ENCODE measurements around the gene VASH2.
A peak's percentile ranks its signal among the peaks of the same experiment; 100 is the strongest.
"Not testable (repeated sequence)": the region's sequence is repeated elsewhere in the genome, so short reads cannot be mapped to it uniquely, and the experiment has no call there.

The VASH2 gene

DNA sequence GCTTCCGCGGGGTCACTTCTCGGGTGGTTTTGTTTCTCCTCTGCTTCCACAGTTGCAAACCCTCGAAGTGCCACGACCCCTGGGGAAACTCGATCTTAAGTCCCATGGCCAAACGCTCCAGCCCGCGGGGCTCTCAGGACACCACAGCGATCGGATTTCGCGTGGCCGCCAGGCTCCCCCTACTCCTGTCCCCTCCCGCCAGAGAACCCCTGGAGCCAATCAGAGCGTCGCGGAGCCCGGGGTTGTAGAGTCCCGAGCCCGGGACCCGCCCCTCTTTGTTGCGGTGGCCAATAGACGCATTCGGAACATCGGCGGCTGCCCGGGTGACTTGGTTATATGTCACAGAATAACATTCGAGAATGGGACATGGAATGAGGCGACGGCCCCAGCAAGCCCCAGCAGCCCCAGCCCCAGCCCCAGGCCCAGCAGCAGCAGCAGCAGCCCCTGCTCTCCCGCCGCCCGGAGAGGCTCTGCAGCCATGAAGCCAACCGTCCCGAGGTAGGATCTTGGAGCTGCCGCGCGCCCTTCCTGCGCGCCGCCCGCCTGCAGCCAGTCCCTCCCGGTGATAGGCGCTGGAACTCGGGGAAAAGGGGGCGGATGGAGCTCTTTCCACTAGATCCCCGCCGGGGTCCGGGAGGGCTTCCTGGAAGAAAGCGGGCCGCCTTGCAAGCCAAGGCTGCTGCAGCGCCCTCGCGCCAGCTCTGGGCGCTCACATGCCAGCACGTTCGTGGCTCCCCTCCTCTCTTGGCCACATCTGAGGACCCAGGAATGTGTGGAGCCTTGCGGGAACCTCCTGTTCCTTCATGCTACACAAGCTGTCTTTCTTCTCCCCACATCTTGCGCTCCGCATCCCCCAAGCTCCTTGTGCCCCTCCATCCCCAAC is at the start of gene VASH2:
VASH2 (plus strand) TSS at position 299 of the 883 bp plus-strand sequence. CDS start 1,002 bp downstream, outside the sequence.
- peak within 1 kb of the TSS; percentile 49 to 83 (median 72); a peak in 21 of 22 replicates for H3K9ac ChIP-seq
- peak within 1 kb of the TSS; percentile 59 to 77 (median 70) for H3K4me3 ChIP-seq
- H3K4me2 ChIP-seq = peak within 1 kb of the TSS; percentile 92 to 100 (median 99)
- H3K36me3 ChIP-seq = peaks cover 0 to 13% (median 0%) of the 10 kb centered on the region in 11 experiments; a peak in 2 of 22 replicates
- H3K9me3 ChIP-seq (replicated peaks in 1 of 11) = peaks cover 0 to 7% (median 0%) of the 10 kb centered on the region in 11 experiments; a peak in 2 of 22 replicates
- H4K20me1 ChIP-seq = peaks cover 0 to 4% (median 0%) of the 10 kb centered on the region in 11 experiments; a peak in 1 of 22 replicates
- TF ChIP-seq Cebpa-rat (IDR thresholded peaks at IDR 0.05) = no peak
- H3K27me3 ChIP-seq = peaks cover 0 to 33% (median 0%) of the 10 kb centered on the region in 11 experiments; a peak in 8 of 22 replicates
- H3K27ac ChIP-seq = peak within 1 kb of the TSS in 8 of 11 experiments; percentile 46 to 73 (median 59); a peak in 15 of 22 replicates
- H3K4me1 ChIP-seq = peaks cover 23 to 45% (median 40%) of the 10 kb centered on the region in 10 experiments

- Histone ChIP-seq H3K27ac (no peak overlapping the region), H3K27me3 (no peaks in the 10 kb centered on the region), H3K4me2 (no peak overlapping the region), H3K9me3 (replicated peaks in 1 of 11) (peaks cover 41 to 61% (median 46%) of the 10 kb centered on the region in 11 experiments), H3K4me1 (no peaks in the 10 kb centered on the region), H3K9ac (no peak overlapping the region), H3K4me3 (no peak overlapping the region), H4K20me1 (no peaks in the 10 kb centered on the region), H3K36me3 (peaks cover 36 to 60% (median 52%) of the 10 kb centered on the region in 11 experiments)
- TF ChIP-seq Cebpa-rat (IDR thresholded peaks at IDR 0.05) = no peak
These were observed 49.1 kb upstream of the VASH2 start for GRCh38 chr1:212901290-212901689.

- H3K27ac ChIP-seq = no peak overlapping the region
- no peaks in the 10 kb centered on the region for H3K27me3 ChIP-seq
- H4K20me1 ChIP-seq = no peaks in the 10 kb centered on the region
- no peak for TF ChIP-seq Cebpa-rat (IDR thresholded peaks at IDR 0.05)
- peaks cover 31 to 53% (median 44%) of the 10 kb centered on the region in 11 experiments for H3K36me3 ChIP-seq
- H3K9ac ChIP-seq = no peak overlapping the region
- H3K4me3 ChIP-seq = no peak overlapping the region; a peak in 1 of 20 replicates
- no peaks in the 10 kb centered on the region for H3K4me1 ChIP-seq
- no peak overlapping the region for H3K4me2 ChIP-seq
- H3K9me3 ChIP-seq (replicated peaks in 1 of 11) = peaks cover 41 to 61% (median 46%) of the 10 kb centered on the region in 11 experiments
These were observed 48.3 kb upstream of the VASH2 start for GRCh38 chr1:212902054-212902453.

- H3K4me3 ChIP-seq = no peak overlapping the region
- H4K20me1 ChIP-seq = no peaks in the 10 kb centered on the region
- no peak for TF ChIP-seq Cebpa-rat (IDR thresholded peaks at IDR 0.05)
- H3K36me3 ChIP-seq = peaks cover 18 to 38% (median 32%) of the 10 kb centered on the region in 11 experiments
- H3K9me3 ChIP-seq (replicated peaks in 1 of 11) = peaks cover 41 to 61% (median 47%) of the 10 kb centered on the region in 11 experiments
- H3K27ac ChIP-seq = no peak overlapping the region
- H3K27me3 ChIP-seq = no peaks in the 10 kb centered on the region
- H3K4me1 ChIP-seq = peaks cover 0 to 1% (median 0%) of the 10 kb centered on the region in 10 experiments; a peak in 2 of 20 replicates
- no peak overlapping the region for H3K9ac ChIP-seq
- no peak overlapping the region for H3K4me2 ChIP-seq
These were observed 46.7 kb upstream of the VASH2 start for GRCh38 chr1:212903664-212904063.

GRCh38 chr1:212908071-212908470 is 42.3 kb upstream of the VASH2 start:
- H3K4me3 ChIP-seq, H4K20me1 ChIP-seq, H3K9ac ChIP-seq, H3K36me3 ChIP-seq, H3K27ac ChIP-seq, H3K27me3 ChIP-seq, H3K4me1 ChIP-seq, H3K4me2 ChIP-seq: not testable (repeated sequence)
- peaks cover 5 to 24% (median 9%) of the 10 kb centered on the region in 11 experiments; a peak in 19 of 22 replicates for H3K9me3 ChIP-seq (replicated peaks in 1 of 11)

GRCh38 chr1:212908971-212909370 is 41.4 kb upstream of the VASH2 start:
- peaks cover 0 to 5% (median 0%) of the 10 kb centered on the region in 10 experiments; a peak in 3 of 20 replicates for H3K4me1 ChIP-seq
- no peak overlapping the region for H3K4me3 ChIP-seq
- H3K4me2 ChIP-seq = peak overlapping the region in 2 of 11 experiments; percentile 25 to 30; a peak in 2 of 22 replicates
- H3K9ac ChIP-seq = no peak overlapping the region
- no peaks in the 10 kb centered on the region for H3K27me3 ChIP-seq
- H4K20me1 ChIP-seq = no peaks in the 10 kb centered on the region
- no peak for TF ChIP-seq Cebpa-rat (IDR thresholded peaks at IDR 0.05)
- H3K9me3 ChIP-seq (replicated peaks in 1 of 11) = peaks cover 0 to 19% (median 6%) of the 10 kb centered on the region in 11 experiments; a peak in 12 of 22 replicates
- H3K27ac ChIP-seq = no peak overlapping the region
- H3K36me3 ChIP-seq = no peaks in the 10 kb centered on the region

DNA sequence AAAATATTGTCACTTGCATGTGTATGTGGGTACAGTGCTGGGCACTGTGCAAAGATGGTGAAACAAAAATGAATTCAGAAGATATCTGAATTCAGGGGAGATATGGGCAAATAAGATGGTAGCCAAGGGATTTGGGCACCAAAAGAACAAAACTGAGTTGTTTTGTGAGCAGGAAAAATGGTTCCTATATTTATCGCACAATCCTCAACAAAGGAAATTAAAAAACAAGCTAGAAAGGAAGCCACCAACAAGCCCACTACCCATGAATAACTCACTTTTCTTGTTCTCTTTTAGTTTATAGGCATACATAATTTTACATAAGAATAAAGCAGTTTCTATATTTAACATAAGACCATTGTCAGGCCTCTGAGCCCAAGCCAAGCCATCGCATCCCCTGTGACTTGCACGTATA is 40.7 kb upstream of the VASH2 start:
- no peak overlapping the region for H3K4me3 ChIP-seq

DNA sequence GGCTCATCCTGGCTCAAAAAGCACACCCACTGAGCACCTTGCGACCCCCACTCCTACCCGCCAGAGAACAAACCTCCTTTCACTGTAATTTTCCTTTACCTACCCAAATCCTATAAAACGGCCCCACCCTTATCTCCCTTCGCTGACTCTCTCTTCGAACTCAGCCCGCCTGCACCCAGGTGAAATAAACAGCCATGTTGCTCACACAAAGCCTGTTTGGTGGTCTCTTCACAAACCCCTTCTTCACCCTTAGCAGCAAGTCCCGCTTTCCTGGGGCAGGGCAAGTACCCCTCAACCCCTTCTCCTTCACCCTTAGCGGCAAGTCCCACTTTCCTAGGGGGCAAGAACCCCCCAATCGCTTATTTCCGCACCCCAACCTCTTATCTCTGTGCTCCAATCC is 40.1 kb upstream of the VASH2 start:
- H3K4me2 ChIP-seq; H3K27ac ChIP-seq; H4K20me1 ChIP-seq; H3K4me3 ChIP-seq; H3K27me3 ChIP-seq; H3K36me3 ChIP-seq; H3K9ac ChIP-seq; H3K9me3 ChIP-seq (replicated peaks in 1 of 11); H3K4me1 ChIP-seq: not testable (repeated sequence)

More for the DNA sequence above, 40.7 kb upstream of the VASH2 start:
- no peak for TF ChIP-seq Cebpa-rat (IDR thresholded peaks at IDR 0.05)
- H3K4me2 ChIP-seq = no peak overlapping the region; a peak in 1 of 22 replicates
- H3K27me3 ChIP-seq = no peaks in the 10 kb centered on the region
- H3K9ac ChIP-seq = no peak overlapping the region
- H3K9me3 ChIP-seq (replicated peaks in 1 of 11) = peaks cover 0 to 15% (median 6%) of the 10 kb centered on the region in 11 experiments; a peak in 12 of 22 replicates
- no peak overlapping the region for H3K27ac ChIP-seq
- no peaks in the 10 kb centered on the region for H4K20me1 ChIP-seq
- peaks cover 0 to 5% (median 0%) of the 10 kb centered on the region in 10 experiments; a peak in 3 of 20 replicates for H3K4me1 ChIP-seq
- H3K36me3 ChIP-seq = no peaks in the 10 kb centered on the region

DNA sequence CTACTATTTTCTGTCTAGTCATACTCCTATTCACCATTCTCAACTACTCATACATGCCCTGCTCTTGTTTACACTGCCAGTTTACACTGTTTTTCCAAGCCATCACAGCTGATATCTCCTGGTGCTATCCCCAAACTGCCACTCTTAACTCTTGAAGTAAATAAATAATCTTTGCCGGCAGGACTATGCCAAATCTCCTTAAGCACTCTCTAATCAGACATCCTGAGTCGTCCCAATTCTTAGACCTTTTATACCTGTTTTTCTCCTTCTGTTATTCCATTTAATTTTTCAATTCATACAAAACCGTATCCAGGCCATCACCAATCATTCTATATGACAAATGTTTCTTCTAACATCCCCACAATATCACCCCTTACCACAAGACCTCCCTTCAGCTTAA is 36.7 kb upstream of the VASH2 start:
- H3K9ac ChIP-seq; H3K36me3 ChIP-seq; H3K9me3 ChIP-seq (replicated peaks in 1 of 11); H3K27ac ChIP-seq; H4K20me1 ChIP-seq; H3K4me2 ChIP-seq; H3K27me3 ChIP-seq; H3K4me3 ChIP-seq: not testable (repeated sequence)
- peaks cover 7 to 17% (median 13%) of the 10 kb centered on the region in 10 experiments; a peak in 19 of 20 replicates for H3K4me1 ChIP-seq

DNA sequence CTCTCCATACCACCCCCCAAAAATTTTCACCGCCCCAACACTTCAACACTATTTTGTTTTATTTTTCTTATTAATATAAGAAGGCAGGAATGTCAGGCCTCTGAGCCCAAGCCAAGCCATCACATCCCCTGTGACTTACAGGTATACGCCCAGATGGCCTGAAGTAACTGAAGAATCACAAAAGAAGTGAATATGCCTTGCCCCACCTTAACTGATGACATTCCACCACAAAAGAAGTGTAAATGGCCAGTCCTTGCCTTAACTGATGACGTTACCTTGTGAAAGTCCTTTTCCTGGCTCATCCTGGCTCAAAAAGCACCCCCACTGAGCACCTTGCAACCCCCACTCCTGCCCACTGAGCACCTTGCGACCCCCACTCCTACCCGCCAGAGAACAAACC is 36.2 kb upstream of the VASH2 start:
- H3K27me3 ChIP-seq; H3K27ac ChIP-seq; H3K4me3 ChIP-seq; H3K9me3 ChIP-seq (replicated peaks in 1 of 11); H4K20me1 ChIP-seq; H3K4me2 ChIP-seq; H3K36me3 ChIP-seq; H3K9ac ChIP-seq: not testable (repeated sequence)
- peaks cover 7 to 17% (median 13%) of the 10 kb centered on the region in 10 experiments; a peak in 18 of 20 replicates for H3K4me1 ChIP-seq

Data from BLaER1 treated with 17β-estradiol and CSF1 and Interleukin-3, amounts not matched to agents 10 nM and 100 nM (cell line).